ENCODE measurements around the gene MAPRE2. TPM values are rescaled to one million over a fixed set of nuclear protein-coding genes. Genes with fewer than 3 reads are reported as not detected.

MAPRE2 gene
- total RNA-seq, 1 experiment from 2014 or later, result 29.4 TPM

- Histone ChIP-seq H3K23ac (ENCODE audit: insufficient read length, low read depth, low read length) (no peak overlapping the region), H3K56ac (ENCODE audit: insufficient read length, low read depth, low read length) (no peak overlapping the region), H3K79me2 (ENCODE audit: insufficient read depth, low read length) (no peaks in the 10 kb centered on the region), H2AFZ (ENCODE audit: low read length) (no peak overlapping the region), H3K14ac (ENCODE audit: insufficient read depth, low read length) (no peak overlapping the region), H3K9me3 (ENCODE audit: control insufficient read depth, low read depth, low read length) (no peaks in the 10 kb centered on the region), H3K4me2 (ENCODE audit: insufficient read depth, insufficient read length, low read length) (no peak overlapping the region), H2BK120ac (ENCODE audit: low read depth, low read length, poor library complexity, severe bottlenecking) (no peak overlapping the region), H3K27me3 (ENCODE audit: insufficient read depth, low read length) (no peaks in the 10 kb centered on the region), H3K9ac (ENCODE audit: extremely low read depth, insufficient read length, low read length) (no peak overlapping the region), H3K27ac (ENCODE audit: insufficient read length, low read depth, low read length) (no peak overlapping the region), H3K4ac (ENCODE audit: low read depth, low read length) (no peak overlapping the region), H2AK5ac (ENCODE audit: insufficient read length, low read length) (no peak overlapping the region), H4K8ac (replicated peaks; ENCODE audit: insufficient read length, low read depth, low read length) (no peak overlapping the region), H3T11ph (ENCODE audit: low read length) (no peak overlapping the region), H4K91ac (ENCODE audit: insufficient read length, low read depth, low read length) (no peak overlapping the region), H3K4me1 (ENCODE audit: insufficient read depth, low read length) (peaks cover 10% of the 10 kb centered on the region), H3K79me1 (ENCODE audit: insufficient read depth, low read depth, low read length, poor library complexity, severe bottlenecking) (no peaks in the 10 kb centered on the region), H2BK20ac (ENCODE audit: low read depth, low read length, poor library complexity, severe bottlenecking) (no peak overlapping the region), H4K20me1 (ENCODE audit: control insufficient read depth, insufficient read depth, insufficient read length) (no peaks in the 10 kb centered on the region), H4K5ac (ENCODE audit: insufficient read length, low read depth, low read length) (no peak overlapping the region), H2BK15ac (ENCODE audit: low read depth, low read length) (no peak overlapping the region), H3K23me2 (ENCODE audit: insufficient read length, low read depth, low read length, poor library complexity, severe bottlenecking) (peaks cover 4% of the 10 kb centered on the region), H2BK12ac (ENCODE audit: insufficient read length, low read depth, low read length) (no peak overlapping the region), H3K18ac (ENCODE audit: insufficient read length, low read depth, low read length) (no peak overlapping the region), H2BK5ac (ENCODE audit: insufficient read length, low read length) (no peak overlapping the region)
- no peak for TF ChIP-seq CTCF (conservative IDR thresholded peaks at IDR 0.05)
- no CpG with 5 or more reads among the region's 4 CpGs for WGBS (ENCODE audit: extremely low coverage, insufficient read length, low lambda C conversion rate)
- DNase-seq, result no peak
- H3K36me3 Mint-ChIP-seq (ENCODE audit: insufficient read depth in 1 of 3, low read depth in 3 of 3), result no peaks in the 10 kb centered on the region; a peak in 1 of 7 replicates
- H3K4me3 Mint-ChIP-seq, result no peak overlapping the region
- H3K9me3 Mint-ChIP-seq, result no peaks in the 10 kb centered on the region
- H3K4me1 Mint-ChIP-seq, result peaks cover 44 to 58% of the 10 kb centered on the region in 2 experiments
- H3K27ac Mint-ChIP-seq, result peak overlapping the region in 1 of 3 experiments; percentile 39; a peak in 2 of 7 replicates
- H3K27me3 Mint-ChIP-seq (ENCODE audit: low read depth), result no peaks in the 10 kb centered on the region
Measured at GRCh38 chr18:35192415-35192814, 151.2 kb downstream of the MAPRE2 start.

Other genes starting within 250 kb of the MAPRE2 start
- 35.3 TPM in 2 replicates for gene ZNF397, start 199.6 kb downstream of the MAPRE2 start, total RNA-seq (2021)
- 10.0 and 11.6 TPM in 2 replicates for gene ZSCAN30, start 248.8 kb downstream of the MAPRE2 start, total RNA-seq (2021)

All from H9 (cell line).